IMR-90 (cell line): ENCODE measurements around the gene ANKRD11. TPM values are rescaled to one million over a fixed set of nuclear protein-coding genes. Genes with fewer than 3 reads are reported as not detected.

Experiments used
- ATAC-seq: fragments of 200-7000 bp; cut with Tn5 transposase; 2 replicates; pipeline ENCODE4 v1.9.1; 2020; ENCODE audit warnings: low read depth, mild to moderate bottlenecking, moderate library complexity
- BruUV-seq: library from RNA; stranded (reverse); fragments of 400-500 nt; replicated peaks from 2 replicates; lab custom pipeline; 2021; lab: Mats Ljungman, UMichigan
- CTCF ChIA-PET: fragments of 300-600 bp; formaldehyde crosslinking; extraction: SDS; loops from one replicate; lab custom pipeline; 2021; ENCODE audit warnings: antibody characterized with exemption; lab: Yijun Ruan, JAX
- POLR2A ChIA-PET: fragments of 300-600 bp; sonication (Branson Sonifier 250); formaldehyde crosslinking; loops from one replicate; lab custom pipeline; 2022; ENCODE audit warnings: antibody characterized with exemption; ENCODE audit not compliant: unreplicated experiment; lab: Charles Lee
- DNase-seq: peaks from one replicate; pipeline ENCODE4 v3.0.0; 2013
- H2AFZ ChIP-seq: replicated peaks from 2 replicates; pipeline ENCODE3; 2013; ENCODE audit warnings: low read length, mild to moderate bottlenecking; ENCODE audit not compliant: poor library complexity
- H2AK5ac ChIP-seq: 2 replicates; pipeline ENCODE4 v1.6.1; 2013; ENCODE audit warnings: low read depth, low read length, inconsistent platforms
- H2AK9ac ChIP-seq: replicated peaks from 2 replicates; pipeline ENCODE3; 2013; ENCODE audit warnings: mild to moderate bottlenecking, low read depth, low read length, moderate library complexity; ENCODE audit not compliant: poor library complexity
- H2BK120ac ChIP-seq: 2 replicates; pipeline ENCODE4 v1.6.1; 2013; ENCODE audit warnings: low read depth, low read length, inconsistent platforms
- H2BK15ac ChIP-seq: 3 replicates; pipeline ENCODE4 v1.6.1; 2013; ENCODE audit warnings: low read depth, low read length, inconsistent platforms
- H2BK20ac ChIP-seq: 2 replicates; pipeline ENCODE4 v1.6.1; 2013; ENCODE audit warnings: low read depth, mild to moderate bottlenecking, inconsistent platforms, low read length, moderate library complexity
- H2BK5ac ChIP-seq: 2 replicates; pipeline ENCODE4 v1.6.1; 2013; ENCODE audit warnings: mild to moderate bottlenecking, low read depth, low read length, inconsistent platforms; ENCODE audit not compliant: poor library complexity, severe bottlenecking
- H3K14ac ChIP-seq: replicated peaks from 2 replicates; pipeline ENCODE4 v1.6.1; 2013; ENCODE audit warnings: low read depth, low read length, inconsistent platforms
- H3K18ac ChIP-seq: 2 replicates; pipeline ENCODE4 v1.6.1; 2013; ENCODE audit warnings: low read depth, low read length, control low read depth
- H3K23ac ChIP-seq: 2 replicates; pipeline ENCODE4 v1.6.1; 2013; ENCODE audit warnings: low read depth, low read length, inconsistent platforms
- H3K27ac ChIP-seq: 2 replicates; pipeline ENCODE4 v1.5.1; 2013; ENCODE audit warnings: mild to moderate bottlenecking, control low read depth, low read length; ENCODE audit not compliant: insufficient read depth
- H3K27me3 ChIP-seq: 2 replicates; pipeline ENCODE4 v1.6.1; 2013; ENCODE audit warnings: low read length; ENCODE audit not compliant: control insufficient read depth, insufficient read depth
- H3K36me3 ChIP-seq: 2 replicates; pipeline ENCODE4 v1.6.1; 2013; ENCODE audit warnings: low read length, mixed read lengths; ENCODE audit not compliant: control insufficient read depth, insufficient read depth
- H3K4ac ChIP-seq: 2 replicates; pipeline ENCODE4 v1.6.1; 2013; ENCODE audit warnings: low read depth, low read length, inconsistent platforms
- H3K4me1 ChIP-seq: 2 replicates; pipeline ENCODE4 v1.6.1; 2013; ENCODE audit warnings: low read length, mixed read lengths; ENCODE audit not compliant: control insufficient read depth, insufficient read depth
- H3K4me2 ChIP-seq: 2 replicates; pipeline ENCODE4 v1.6.1; 2013; ENCODE audit warnings: low read depth, mild to moderate bottlenecking, control low read depth, low read length, moderate library complexity
- H3K4me3 ChIP-seq: 2 replicates; pipeline ENCODE4 v1.5.1; 2013; ENCODE audit warnings: low read depth, mild to moderate bottlenecking, control low read depth, low read length, moderate library complexity; ENCODE audit not compliant: insufficient read depth
- H3K56ac ChIP-seq: 2 replicates; pipeline ENCODE4 v1.6.1; 2013; ENCODE audit warnings: low read length, inconsistent platforms; ENCODE audit not compliant: insufficient read depth; ENCODE audit errors: extremely low read depth
- H3K79me1 ChIP-seq, 2 experiments: 2 replicates each; pipeline ENCODE4 v1.6.1; 2013; ENCODE audit warnings: low read length in 2 of 2, inconsistent platforms in 1 of 2, low read depth in 1 of 2
- H3K9ac ChIP-seq: 2 replicates; pipeline ENCODE4 v1.6.1; 2013; ENCODE audit warnings: low read depth, low read length, control low read depth
- H3K9me1 ChIP-seq: 2 replicates; pipeline ENCODE4 v1.6.1; 2013; ENCODE audit warnings: low read length, inconsistent platforms; ENCODE audit not compliant: insufficient read depth
- H3K9me3 ChIP-seq: 2 replicates; pipeline ENCODE4 v1.6.1; 2013; ENCODE audit warnings: low read length; ENCODE audit not compliant: control insufficient read depth, insufficient read depth
- H4K20me1 ChIP-seq: 2 replicates; pipeline ENCODE4 v1.6.1; 2013; ENCODE audit warnings: low read length, inconsistent platforms; ENCODE audit not compliant: insufficient read depth
- H4K5ac ChIP-seq: 2 replicates; pipeline ENCODE4 v1.6.1; 2013; ENCODE audit warnings: mild to moderate bottlenecking, low read depth, low read length, control low read depth
- H4K8ac ChIP-seq, 2 experiments: 2 replicates each; pipeline ENCODE4 v1.6.1; 2013; ENCODE audit warnings: low read depth in 2 of 2, low read length in 2 of 2, control low read depth in 1 of 2, inconsistent platforms in 1 of 2
- H4K91ac ChIP-seq: 2 replicates; pipeline ENCODE4 v1.6.1; 2013; ENCODE audit warnings: low read depth, low read length, inconsistent platforms; ENCODE audit not compliant: insufficient read depth
- BHLHE40 ChIP-seq: fragments of 150-350 bp; IDR thresholded peaks from 2 replicates; pipeline ENCODE4 v1.6.1; 2016; ENCODE audit warnings: mild to moderate bottlenecking, low read depth, low read length
- CHD1 ChIP-seq: IDR thresholded peaks from 2 replicates; pipeline ENCODE4 v1.6.1; 2012; ENCODE audit warnings: low read depth, low read length, improper control_type of control experiment
- CTCF ChIP-seq: conservative IDR thresholded peaks from 2 replicates; pipeline ENCODE4 v1.5.1; 2012; ENCODE audit warnings: mild to moderate bottlenecking, low read depth, low read length, improper control_type of control experiment
- ELK1 ChIP-seq: fragments of 150-350 bp; IDR thresholded peaks from 2 replicates; pipeline ENCODE4 v1.6.1; 2016; ENCODE audit warnings: low read depth, mild to moderate bottlenecking, low read length, moderate library complexity, borderline replicate concordance
- MAZ ChIP-seq: IDR thresholded peaks from 2 replicates; pipeline ENCODE4 v1.6.1; 2012; ENCODE audit warnings: low read depth, mild to moderate bottlenecking, low read length, improper control_type of control experiment, moderate library complexity, borderline replicate concordance
- RCOR1 ChIP-seq: IDR thresholded peaks from 2 replicates; pipeline ENCODE4 v1.6.1; 2012; ENCODE audit warnings: mild to moderate bottlenecking, low read length, improper control_type of control experiment; ENCODE audit not compliant: insufficient replicate concordance
- SMC3 ChIP-seq: fragments of 150-350 bp; IDR thresholded peaks from 2 replicates; pipeline ENCODE4 v1.6.1; 2016; ENCODE audit warnings: low read depth, mild to moderate bottlenecking, antibody characterized with exemption, low read length, moderate library complexity
- USF2 ChIP-seq: fragments of 150-350 bp; IDR thresholded peaks from 2 replicates; pipeline ENCODE4 v1.6.1; 2017; ENCODE audit warnings: mild to moderate bottlenecking, antibody characterized with exemption, low read length, low read depth
- WGBS, 2 experiments: methylation state at CpG; one replicate each; pipeline versions ENCODE4 v1.1.5 to v1.1.7; 2013; ENCODE audit warnings: missing lambda C conversion rate in 2 of 2; ENCODE audit not compliant: insufficient read length in 1 of 2; ENCODE audit errors: extremely low coverage in 2 of 2; 5-methylcytosine and 5-hydroxymethylcytosine counted together
- dilution Hi-C: fragments of 300-500 bp; cut with HindIII; formaldehyde crosslinking; loops from one replicate; pipeline ENCODE4 v1.14.3; 2018; ENCODE audit warnings: low sequenced_read_pairs; ENCODE audit not compliant: unreplicated experiment
- in situ Hi-C: fragments of 300-500 bp; cut with MboI; formaldehyde crosslinking; loops from 3 replicates; pipeline ENCODE4 v1.14.3; 2019; ENCODE audit warnings: low sequenced_read_pairs, inconsistent platforms, mixed read lengths
- intact Hi-C: fragments of 100-400 bp; cut with micrococcal nuclease; formaldehyde crosslinking; loops from 2 replicates; pipeline ENCODE4 v1.10.0; 2022
- polyA plus RNA-seq, 3 experiments: library from polyadenylated mRNA; depleted of rRNA; stranded (reverse); fragments of >200 nt; gene quantifications; 2 replicates each; pipeline ENCODE4 v1.2.3, GENCODE V29; 2012; ENCODE audit warnings: low replicate concordance in 1 of 3
- total RNA-seq: library from RNA; depleted of rRNA; stranded (reverse); fragments of >200 nt; gene quantifications from 2 replicates; pipeline ENCODE4 v1.2.3, GENCODE V29; 2012

Gene ANKRD11
- total and polyA plus RNA-seq, 2 of the 4 experiments (the other 2 are of a cell fraction) = 46.8 to 71.9 TPM

- Histone ChIP-seq H3K79me1 (peaks cover 52 to 87% of the 10 kb centered on the region in 2 experiments), H4K20me1 (peaks cover 87% of the 10 kb centered on the region), H3K4me1 (peaks cover 14% of the 10 kb centered on the region; the same call in 1 of the 2 replicates), H3K9me1 (peaks cover 16% of the 10 kb centered on the region), H3K27ac (no peak overlapping the region), H3K23ac (no peak overlapping the region), H3K36me3 (peaks cover 26% of the 10 kb centered on the region), H2AK9ac (no peak overlapping the region), H3K4ac (no peak overlapping the region), H3K4me2 (no peak overlapping the region), H2BK15ac (no peak overlapping the region), H4K91ac (no peak overlapping the region), H3K9ac (no peak overlapping the region), H2AFZ (no peak overlapping the region), H2BK20ac (no peak overlapping the region), H3K9me3 (no peaks in the 10 kb centered on the region), H3K14ac (no peak overlapping the region), H2BK120ac (no peak overlapping the region), H4K5ac (no peak overlapping the region), H3K27me3 (no peaks in the 10 kb centered on the region), H2AK5ac (no peak overlapping the region), H2BK5ac (no peak overlapping the region), H3K18ac (no peak overlapping the region), H3K56ac (no peak overlapping the region), H3K4me3 (no peak overlapping the region), H4K8ac (no peak overlapping the region)
- POLR2A ChIA-PET = no interaction called here
- CTCF ChIA-PET = no interaction called here
- DNase-seq (no peak), ATAC-seq (no peak)
- intact Hi-C loops = no loop called here
- in situ Hi-C loops = no loop called here
- 100% methylated on average over 1 of the region's 24 CpGs; no CpG with 5 or more reads in 1 of the 2 experiments for WGBS, 2 experiments
- dilution Hi-C loops = no loop called here
- BruUV-seq = no TSS peak
- no peak for TF ChIP-seq USF2
- no peak for TF ChIP-seq RCOR1
- no peak for TF ChIP-seq MAZ
- TF ChIP-seq BHLHE40 = no peak
- TF ChIP-seq CHD1 = no peak
- no peak for TF ChIP-seq ELK1
- no peak for TF ChIP-seq CTCF
- no peak for TF ChIP-seq SMC3
These were observed 195.1 kb downstream of the ANKRD11 start for GRCh38 chr16:89295071-89295900.
